Spleen (tissue), 7 donors: ENCODE measurements around the gene PLPP3.

Experiments used
- CTCF ChIP-seq, 11 experiments: fragments of 200-600 bp in 7 of 11; fragments of 450-650 bp in 4 of 11; sonication (generic) in 4 of 11; IDR thresholded peaks in 8 of 11; conservative IDR thresholded peaks in 3 of 11; 1 replicate in 7 of 11; 2 replicates in 4 of 11; pipeline versions ENCODE4 v1.4.0 to v1.8.0; 2016 to 2021; ENCODE audit warnings: antibody characterized with exemption in 11 of 11, inconsistent platforms in 4 of 11, mild to moderate bottlenecking in 1 of 11
- POLR2A ChIP-seq, 3 donors: fragments of 450-650 bp; IDR thresholded peaks; one replicate each; pipeline ENCODE4 v1.5.1; 2017; ENCODE audit warnings: antibody characterized with exemption in 3 of 3, mild to moderate bottlenecking in 1 of 3
- donor health status: DM: no; HTN: no; CAD: no; lungs with moderate emphysema.
- donor health status: DM: no; HTN: no; CAD: no.
- donor health status: DM: no; HTN: no; CAD: no.

- no peak for TF ChIP-seq CTCF (IDR thresholded peaks at IDR 0.05 in 8 of 11, conservative IDR thresholded peaks at IDR 0.05 in 3 of 11)
- TF ChIP-seq POLR2A (IDR thresholded peaks at IDR 0.05) = no peak
These were observed 11.2 kb upstream of the PLPP3 start for GRCh38 chr1:56590520-56591011.
